ENCODE results near the gene GPR157. TPM values are rescaled to one million over a fixed set of nuclear protein-coding genes. Genes with fewer than 3 reads are reported as not detected.

Gene GPR157
- total and polyA plus RNA-seq, 2 of the 13 experiments (the other 11 are each of a cell fraction or from before 2014, with no cell fraction given) = 10.1 to 19.2 TPM

DNA sequence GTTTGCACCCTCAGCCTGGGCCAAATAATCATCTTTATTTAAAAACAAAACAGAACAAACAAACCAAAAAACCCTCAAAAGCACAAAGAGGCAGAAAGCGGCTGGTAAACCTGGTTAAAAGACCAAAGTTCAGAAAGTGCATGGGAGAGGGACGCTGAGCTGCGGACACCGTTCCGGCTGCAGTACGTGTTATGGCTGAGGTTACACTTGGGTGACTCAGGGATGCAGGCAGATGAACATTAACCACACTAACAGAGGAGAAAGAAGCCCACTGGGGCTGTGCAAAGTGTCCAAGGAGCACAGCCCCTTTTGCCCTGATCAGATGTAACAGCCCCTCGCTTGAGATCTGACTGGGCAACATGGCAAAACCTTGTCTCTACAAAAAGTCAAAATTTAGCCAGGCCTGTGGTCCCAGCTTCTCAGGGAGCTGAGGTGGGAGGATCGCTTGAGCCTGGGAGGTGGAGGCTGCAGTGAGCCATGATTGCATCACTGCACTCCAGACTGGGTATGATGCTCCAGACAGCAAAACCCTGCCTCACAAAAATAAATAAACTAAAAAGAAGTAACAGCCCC lies 28.3 kb downstream of the GPR157 start (continued):
- TF ChIP-seq ZNF883 (CRISPR knock-in tag; IDR thresholded peaks at IDR 0.05; ENCODE audit: not compliant biosample characterization) (no peak), TP53 (CRISPR knock-in tag; conservative IDR thresholded peaks at IDR 0.05) (no peak), ATF7-NPFF (CRISPR knock-in tag; IDR thresholded peaks at IDR 0.05; ENCODE audit: low read depth) (no peak), SUZ12 (IDR thresholded peaks at IDR 0.05; ENCODE audit: low read depth, low read length) (no peak), ZNF451 (CRISPR knock-in tag; IDR thresholded peaks at IDR 0.05) (no peak), ZNF280B (CRISPR knock-in tag; IDR thresholded peaks at IDR 0.05; ENCODE audit: borderline replicate concordance) (no peak), PLSCR1 (CRISPR knock-in tag; IDR thresholded peaks at IDR 0.05; ENCODE audit: borderline replicate concordance) (no peak), ZKSCAN5 (CRISPR knock-in tag; IDR thresholded peaks at IDR 0.05) (no peak), E2F1 (CRISPR knock-in tag; IDR thresholded peaks at IDR 0.05) (no peak), SP140L (CRISPR knock-in tag; IDR thresholded peaks at IDR 0.05; ENCODE audit: borderline replicate concordance) (no peak), ZNF407 (CRISPR knock-in tag; IDR thresholded peaks at IDR 0.05; ENCODE audit: not compliant biosample characterization) (no peak), NKX3-1 (CRISPR knock-in tag; IDR thresholded peaks at IDR 0.05) (no peak), ATAD3A (CRISPR knock-in tag; IDR thresholded peaks at IDR 0.05) (no peak), THAP11 (CRISPR knock-in tag; IDR thresholded peaks at IDR 0.05) (peak; percentile 37; the same call in 1 of the 2 replicates), ZMAT3 (CRISPR knock-in tag; conservative IDR thresholded peaks at IDR 0.05) (no peak), ARHGAP35 (CRISPR knock-in tag; IDR thresholded peaks at IDR 0.05; ENCODE audit: borderline replicate concordance) (no peak)

Measured in HepG2 (cell line).